Measurements from ENCODE around the gene COL6A3.

The COL6A3 gene

DNA sequence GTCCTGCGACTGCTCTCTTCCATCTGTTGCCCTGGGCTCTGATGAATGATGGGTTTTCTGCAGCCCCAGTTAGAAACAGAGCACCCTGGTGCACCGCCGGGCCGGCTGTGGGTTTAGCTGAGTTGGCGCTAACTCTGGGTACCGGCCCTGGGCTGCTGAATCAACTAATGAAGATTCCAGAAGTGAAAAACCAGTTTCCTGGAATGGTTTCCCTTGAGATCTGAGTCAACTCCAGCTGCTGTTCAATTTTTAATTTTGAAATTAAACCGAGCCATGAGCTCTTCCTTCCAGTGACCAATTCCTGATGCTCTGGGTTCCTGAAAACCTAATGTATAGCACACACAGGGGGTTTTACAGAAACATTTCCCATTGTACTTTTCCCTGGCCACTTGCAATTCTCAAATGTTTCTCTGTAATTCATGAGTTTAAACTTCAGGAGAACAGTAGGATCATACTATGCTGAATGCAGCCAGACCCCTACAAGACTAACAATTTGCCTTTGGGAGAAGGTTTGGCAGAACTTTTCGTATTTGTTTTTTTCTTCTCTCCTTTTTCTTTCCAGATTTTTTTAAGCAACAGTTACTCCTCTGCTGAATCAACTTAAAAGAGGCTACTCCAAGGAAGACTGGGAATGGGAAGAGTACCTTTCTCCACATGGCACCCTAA lies 5.5 kb downstream of the COL6A3 start:
- Histone ChIP-seq H2AFZ (ENCODE audit: low read depth) (no peak overlapping the region), H3K27me3 (ENCODE audit: insufficient read depth, low read depth) (no peaks in the 10 kb centered on the region), H3K36me3 (ENCODE audit: insufficient read depth) (no peaks in the 10 kb centered on the region), H3K4me3 (IDR thresholded peaks at IDR 0.05; ENCODE audit: insufficient read depth, low read depth, low read length) (no peak overlapping the region), H3K4me2 (no peak overlapping the region), H3K9ac (no peak overlapping the region), H3K79me2 (ENCODE audit: insufficient read depth, low read depth) (no peaks in the 10 kb centered on the region), H4K20me1 (ENCODE audit: insufficient read depth) (no peaks in the 10 kb centered on the region), H3K4me1 (ENCODE audit: low read depth, poor library complexity, severe bottlenecking) (no peaks in the 10 kb centered on the region), H3K27ac (no peak overlapping the region)
- TF ChIP-seq CTCF (conservative IDR thresholded peaks at IDR 0.05; ENCODE audit: low read depth, low read length), result no peak

- no peak overlapping the region for H2AFZ ChIP-seq (ENCODE audit: low read depth)
- H3K27me3 ChIP-seq (ENCODE audit: insufficient read depth, low read depth), result no peaks in the 10 kb centered on the region
- no peaks in the 10 kb centered on the region for H3K4me1 ChIP-seq (ENCODE audit: low read depth, poor library complexity, severe bottlenecking)
- no peaks in the 10 kb centered on the region for H3K36me3 ChIP-seq (ENCODE audit: insufficient read depth)
- H3K27ac ChIP-seq, result no peak overlapping the region
- H4K20me1 ChIP-seq (ENCODE audit: insufficient read depth), result no peaks in the 10 kb centered on the region
- no peak for TF ChIP-seq CTCF (conservative IDR thresholded peaks at IDR 0.05; ENCODE audit: low read depth, low read length)
- no peak overlapping the region for H3K9ac ChIP-seq
- H3K4me3 ChIP-seq (IDR thresholded peaks at IDR 0.05; ENCODE audit: insufficient read depth, low read depth, low read length), result no peak overlapping the region
- no peaks in the 10 kb centered on the region for H3K79me2 ChIP-seq (ENCODE audit: insufficient read depth, low read depth)
- no peak overlapping the region for H3K4me2 ChIP-seq
Measured at GRCh38 chr2:237407700-237408099, 6.3 kb downstream of the COL6A3 start.

DNA sequence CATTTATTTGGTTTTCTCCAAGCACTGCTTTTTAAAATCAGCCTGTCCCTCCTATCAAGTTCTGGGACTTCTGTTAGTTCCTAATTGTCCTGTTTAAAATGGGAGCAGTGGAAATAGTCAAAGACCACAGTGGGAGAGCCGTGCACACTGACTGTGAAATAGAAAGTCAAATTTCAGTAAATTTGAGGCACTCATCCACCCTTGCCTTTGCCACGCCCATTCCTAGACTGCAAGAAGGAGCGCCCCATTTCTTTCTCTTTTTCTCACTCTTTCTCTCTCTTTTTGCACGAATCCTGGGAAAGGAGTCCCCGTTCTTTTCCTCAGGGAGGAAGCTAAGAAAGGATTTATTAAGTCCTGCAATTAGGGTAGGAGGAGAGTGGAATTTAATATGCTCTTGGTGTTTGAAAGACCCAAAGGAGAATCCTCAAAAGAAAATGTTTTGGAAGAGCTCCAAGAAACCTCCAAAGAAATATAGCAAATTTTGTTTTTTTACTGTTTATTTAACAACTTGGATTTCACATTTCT lies 7.5 kb downstream of the COL6A3 start:
- TF ChIP-seq CTCF (conservative IDR thresholded peaks at IDR 0.05; ENCODE audit: low read depth, low read length), result no peak
- H3K27ac ChIP-seq, result no peak overlapping the region
- H3K79me2 ChIP-seq (ENCODE audit: insufficient read depth, low read depth), result no peaks in the 10 kb centered on the region
- H3K36me3 ChIP-seq (ENCODE audit: insufficient read depth), result no peaks in the 10 kb centered on the region
- H2AFZ ChIP-seq (ENCODE audit: low read depth), result no peak overlapping the region
- no peak overlapping the region for H3K4me3 ChIP-seq (IDR thresholded peaks at IDR 0.05; ENCODE audit: insufficient read depth, low read depth, low read length)
- H4K20me1 ChIP-seq (ENCODE audit: insufficient read depth), result no peaks in the 10 kb centered on the region
- H3K27me3 ChIP-seq (ENCODE audit: insufficient read depth, low read depth), result no peaks in the 10 kb centered on the region
- H3K4me1 ChIP-seq (ENCODE audit: low read depth, poor library complexity, severe bottlenecking), result no peaks in the 10 kb centered on the region
- no peak overlapping the region for H3K4me2 ChIP-seq
- H3K9ac ChIP-seq, result no peak overlapping the region

DNA sequence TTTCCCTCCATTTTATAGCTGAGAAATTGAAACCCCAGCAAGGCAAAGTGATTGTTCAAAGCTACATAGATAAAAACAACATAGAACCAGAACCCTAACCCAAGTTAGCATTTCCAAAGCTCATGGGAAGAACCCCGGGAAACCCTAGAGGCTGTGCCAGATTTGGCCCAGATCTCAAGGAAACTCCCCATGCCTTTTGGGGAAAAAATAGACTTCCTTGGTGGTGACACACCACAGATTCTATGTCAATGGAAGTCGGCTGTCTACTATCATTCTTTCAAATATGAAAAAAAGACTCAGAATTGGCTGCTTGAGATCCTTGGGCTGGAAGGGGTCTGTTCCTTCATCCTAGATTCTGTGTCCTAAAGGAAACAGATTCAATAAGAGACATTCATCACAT lies 8.4 kb downstream of the COL6A3 start:
- no peak for TF ChIP-seq CTCF (conservative IDR thresholded peaks at IDR 0.05; ENCODE audit: low read depth, low read length)
- no peaks in the 10 kb centered on the region for H3K27me3 ChIP-seq (ENCODE audit: insufficient read depth, low read depth)
- H3K4me3 ChIP-seq (IDR thresholded peaks at IDR 0.05; ENCODE audit: insufficient read depth, low read depth, low read length), result no peak overlapping the region
- H2AFZ ChIP-seq (ENCODE audit: low read depth), result no peak overlapping the region
- no peak overlapping the region for H3K27ac ChIP-seq
- no peak overlapping the region for H3K9ac ChIP-seq
- no peaks in the 10 kb centered on the region for H3K36me3 ChIP-seq (ENCODE audit: insufficient read depth)
- no peaks in the 10 kb centered on the region for H3K79me2 ChIP-seq (ENCODE audit: insufficient read depth, low read depth)
- H4K20me1 ChIP-seq (ENCODE audit: insufficient read depth), result no peaks in the 10 kb centered on the region
- H3K4me1 ChIP-seq (ENCODE audit: low read depth, poor library complexity, severe bottlenecking), result no peaks in the 10 kb centered on the region
- no peak overlapping the region for H3K4me2 ChIP-seq

Measured in KMS-11 (cell line).